Heart left ventricle (tissue), 16 donors: ENCODE data around the gene WTAP. TPM values are rescaled to one million over a fixed set of nuclear protein-coding genes. Genes with fewer than 3 reads are reported as not detected.

Experiments used
- ATAC-seq, 4 donors: fragments of 200-7000 bp; cut with Tn5 transposase; one replicate each; pipeline ENCODE4 v1.9.1; 2020 to 2022; ENCODE audit warnings: moderate library complexity in 4 of 4, mild to moderate bottlenecking in 3 of 4, moderate number of reproducible peaks in 1 of 4
- DNase-seq, 5 donors: peaks; one replicate each; pipeline ENCODE4 v3.0.0-alpha.2; 2020
- H3K27ac ChIP-seq, 12 donors: fragments of 200-600 bp; sonication (generic) in 4 of 12; one replicate each; pipeline versions ENCODE4 v1.5.0 to v1.8.0; 2016 to 2022; ENCODE audit warnings: mild to moderate bottlenecking in 2 of 12
- H3K27me3 ChIP-seq, 9 donors: fragments of 200-600 bp; sonication (generic) in 2 of 9; one replicate each; pipeline versions ENCODE4 v1.5.1 to v1.8.0; 2016 to 2022; ENCODE audit warnings: mild to moderate bottlenecking in 3 of 9
- H3K36me3 ChIP-seq, 9 donors: fragments of 200-600 bp; sonication (generic) in 2 of 9; one replicate each; pipeline versions ENCODE4 v1.5.0 to v1.8.0; 2018 to 2022; ENCODE audit warnings: mild to moderate bottlenecking in 2 of 9
- H3K4me1 ChIP-seq, 12 donors: fragments of 200-600 bp; sonication (generic) in 4 of 12; one replicate each; pipeline versions ENCODE4 v1.5.0 to v1.8.0; 2016 to 2022; ENCODE audit warnings: mild to moderate bottlenecking in 3 of 12
- H3K4me3 ChIP-seq, 12 donors: fragments of 200-600 bp; sonication (generic) in 4 of 12; one replicate each; pipeline versions ENCODE4 v1.5.0 to v1.8.0; 2017 to 2022; ENCODE audit warnings: mild to moderate bottlenecking in 9 of 12, moderate library complexity in 4 of 12
- H3K9me3 ChIP-seq, 12 donors: fragments of 200-600 bp; sonication (generic) in 4 of 12; one replicate each; pipeline versions ENCODE4 v1.5.0 to v1.8.0; 2016 to 2022; ENCODE audit warnings: mild to moderate bottlenecking in 1 of 12
- CTCF ChIP-seq, 12 donors: fragments of 200-600 bp; sonication (generic) in 4 of 12; IDR thresholded peaks; one replicate each; pipeline versions ENCODE4 v1.5.0 to v1.8.0; 2018 to 2022; ENCODE audit warnings: antibody characterized with exemption in 12 of 12, mild to moderate bottlenecking in 5 of 12
- POLR2A ChIP-seq, 2 donors: fragments of 450-650 bp; IDR thresholded peaks; one replicate each; pipeline ENCODE4 v1.6.1; 2017; ENCODE audit warnings: antibody characterized with exemption in 2 of 2, mild to moderate bottlenecking in 2 of 2, moderate library complexity in 2 of 2
- WGBS, 4 donors: extraction: QIAGEN DNeasy Blood & Tissue Kit in 2 of 4; methylation state at CpG; one replicate each; pipeline versions ENCODE4 v1.1.5 to v1.1.7; 2013 to 2018; 5-methylcytosine and 5-hydroxymethylcytosine counted together
- intact Hi-C, 10 donors: fragments of 100-400 bp; cut with DNase I; formaldehyde crosslinking; loops; one replicate each; pipeline versions ENCODE4 v1.11.1 to v1.14.2; 2022
- polyA plus RNA-seq, 2 donors: library from polyadenylated mRNA; stranded (reverse); fragments of 200-250 nt; gene quantifications; one replicate each; pipeline ENCODE4 v1.2.3, GENCODE V29; 2013
- total RNA-seq, 9 donors: library from RNA; depleted of rRNA in 2 of 9; stranded (reverse); fragments of >200 nt in 2 of 9; fragmentation: NEBNext Ultra II Directional in 3 of 9; extraction: Animal tissue kit (Norgen Biotek cat#: 25700) in 3 of 9; gene quantifications; one replicate each; pipeline versions ENCODE4 v1.1.0 to v1.2.4, GENCODE V29; 2016 to 2023
- donor health status: ischemic (EF 13 %, LVEDD 7.1; RV severe dilation, severe dysfunction).
- donor health status: healthy with polysubstance abuse.
- donor health status: DM: no; HTN: yes; CAD: no.
- donor health status: DM: no; HTN: no; CAD: no.
- donor health status: ischemic (EF 25% LVEDD 6.9; RV normal size, moderate dysfunction).
- donor health status: ischemic (EF 25% LVEDD 5.7; RV mildly dilated, moderate dysfunction).
- donor health status: healthy.
- donor health status: DM: yes; HTN: yes; CAD: no.
- donor health status: ischemic (EF 35%, LVEDD 5.7; RV mildly dilated, moderate dysfunction).
- donor health status: nonischemic (EF 11% LVEDD 7.7; RV severe dilation, severe dysfunction).
- donor health status: DM: yes; HTN: yes; CAD: no.
- donor health status: PGD.
- donor health status: ischemic (EF 29% LVEDD 5.4; RV normal size, mild dysfunction).
- donor health status: nonischemic (EF 23%, LVEDD 6.1; RV moderate dilation, normal function).

The WTAP gene
- total and polyA plus RNA-seq, 11 donors = 30.7 to 75.3 (median 48.2) TPM

DNA sequence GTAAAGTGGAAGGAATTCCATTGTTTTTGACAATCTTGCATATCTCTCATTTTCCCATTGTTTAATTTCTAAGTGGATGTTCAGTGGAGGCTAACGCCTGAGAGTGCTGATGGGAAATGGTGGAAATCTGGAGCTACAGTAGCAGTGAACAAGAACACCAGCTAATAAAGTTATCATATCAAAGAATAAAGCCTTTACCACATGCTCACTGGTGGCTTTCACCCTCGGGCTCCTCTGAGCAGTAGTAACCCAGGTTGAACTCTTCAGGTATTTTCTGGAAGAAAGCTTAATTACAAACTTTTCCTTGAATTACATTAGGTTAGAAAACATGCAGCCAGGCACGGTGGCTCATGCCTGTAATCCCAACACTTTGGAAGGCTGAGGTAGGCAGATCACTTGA, 24.1 kb downstream of the WTAP start:
- Histone ChIP-seq H3K9me3 (no peaks in the 10 kb centered on the region), H3K4me1 (peaks cover 0 to 8% (median 2%) of the 10 kb centered on the region in 12 donors), H3K36me3 (peaks cover 0 to 100% (median 97%) of the 10 kb centered on the region in 9 donors), H3K27me3 (no peaks in the 10 kb centered on the region), H3K4me3 (no peak overlapping the region), H3K27ac (no peak overlapping the region)
- no peak for ATAC-seq
- 80 to 86% (median 82%) methylated on average over 3 of the region's 3 CpGs for WGBS, 4 donors
- no peak for DNase-seq
- intact Hi-C loops = no loop called here
- TF ChIP-seq CTCF (IDR thresholded peaks at IDR 0.05) (no peak), POLR2A (IDR thresholded peaks at IDR 0.05) (no peak)

DNA sequence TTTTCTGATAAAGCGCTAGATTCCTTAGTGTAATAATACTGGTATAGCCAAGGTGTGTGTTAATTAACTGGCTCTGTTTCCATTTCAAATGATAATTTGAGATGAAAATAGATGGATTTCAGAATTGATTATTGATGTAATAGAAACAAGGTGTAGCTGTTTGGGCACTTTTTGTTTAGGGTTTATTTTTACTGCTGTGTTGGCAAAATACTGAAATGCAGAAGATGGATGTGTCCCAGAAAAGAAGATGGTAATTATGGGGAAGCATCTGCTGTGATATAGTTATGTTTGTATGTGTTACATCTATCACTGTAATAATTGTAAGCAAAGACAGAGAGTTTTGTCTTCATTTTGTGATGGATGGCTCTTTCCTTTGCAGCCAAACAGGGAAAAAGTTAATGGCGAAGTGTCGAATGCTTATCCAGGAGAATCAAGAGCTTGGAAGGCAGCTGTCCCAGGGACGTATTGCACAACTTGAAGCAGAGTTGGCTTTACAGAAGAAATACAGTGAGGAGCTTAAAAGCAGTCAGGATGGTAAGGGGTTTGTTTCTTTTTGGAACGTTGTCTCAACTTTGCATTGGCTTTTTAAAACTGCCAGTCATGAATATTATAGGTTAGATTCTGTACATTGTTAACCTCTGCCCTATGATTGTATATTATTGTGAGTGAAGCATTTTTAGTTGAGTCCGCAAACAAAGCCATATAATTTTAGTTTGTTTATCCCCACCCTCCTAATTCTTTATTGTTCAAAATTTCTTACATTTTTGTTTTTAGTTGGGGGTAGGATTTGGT, 26.0 kb downstream of the WTAP start:
- ATAC-seq (no peak), DNase-seq (no peak)
- peaks cover 0 to 100% (median 97%) of the 10 kb centered on the region in 9 donors for H3K36me3 ChIP-seq
- TF ChIP-seq CTCF (IDR thresholded peaks at IDR 0.05) (no peak), POLR2A (IDR thresholded peaks at IDR 0.05) (no peak)
- no peaks in the 10 kb centered on the region for H3K9me3 ChIP-seq
- no peak overlapping the region for H3K4me3 ChIP-seq
- no peaks in the 10 kb centered on the region for H3K4me1 ChIP-seq
- H3K27me3 ChIP-seq = no peaks in the 10 kb centered on the region
- intact Hi-C loops = no loop called here
- no peak overlapping the region for H3K27ac ChIP-seq
- WGBS, 4 donors = 84 to 90% (median 87%) methylated on average over 6 of the region's 6 CpGs

- intact Hi-C loops = no loop called here
- Histone ChIP-seq H3K27ac (no peak overlapping the region), H3K4me1 (no peaks in the 10 kb centered on the region), H3K27me3 (no peaks in the 10 kb centered on the region), H3K36me3 (peaks cover 0 to 96% (median 92%) of the 10 kb centered on the region in 9 donors), H3K9me3 (no peaks in the 10 kb centered on the region), H3K4me3 (no peak overlapping the region)
- no peak for DNase-seq
- ATAC-seq = no peak
- TF ChIP-seq POLR2A (IDR thresholded peaks at IDR 0.05) = no peak
- no peak for TF ChIP-seq CTCF (IDR thresholded peaks at IDR 0.05)
- WGBS, 4 donors = 82 to 94% (median 86%) methylated on average over 2 of the region's 2 CpGs
Observed at GRCh38 chr6:159754401-159754800, 27.1 kb downstream of the WTAP start.

- DNase-seq (peak in 1 of 5 donors; percentile 40), ATAC-seq (peak in 2 of 4 donors; percentile 42 to 44)
- WGBS, 4 donors = 68 to 73% (median 71%) methylated on average over 15 of the region's 15 CpGs
- peaks cover 0 to 88% (median 84%) of the 10 kb centered on the region in 9 donors for H3K36me3 ChIP-seq
- no peaks in the 10 kb centered on the region for H3K27me3 ChIP-seq
- H3K27ac ChIP-seq = no peak overlapping the region
- no peak for TF ChIP-seq POLR2A (IDR thresholded peaks at IDR 0.05)
- TF ChIP-seq CTCF (IDR thresholded peaks at IDR 0.05) = no peak
- no peaks in the 10 kb centered on the region for H3K9me3 ChIP-seq
- H3K4me3 ChIP-seq = no peak overlapping the region
- peaks cover 0 to 6% (median 0%) of the 10 kb centered on the region in 12 donors for H3K4me1 ChIP-seq
- intact Hi-C loops = no loop called here
Observed at GRCh38 chr6:159754959-159755914, 27.9 kb downstream of the WTAP start.
